MM.1S (cell line): ENCODE measurements around the gene HRAS.

Experiments used
- DNase-seq: peaks from one replicate; pipeline ENCODE4 v3.0.0-alpha.2; 2015
- H2AFZ ChIP-seq: fragments of 300-600 bp; sonication (generic); 2 replicates; pipeline ENCODE4 v1.6.0; 2016; ENCODE audit warnings: antibody characterized with exemption, low read length
- H3F3A ChIP-seq: fragments of 300-600 bp; sonication (generic); 2 replicates; pipeline ENCODE4 v1.6.1; 2016; ENCODE audit warnings: mild to moderate bottlenecking, antibody characterized with exemption, low read length, moderate library complexity, mixed read lengths; ENCODE audit not compliant: insufficient read depth
- H3K27ac ChIP-seq: fragments of 300-600 bp; sonication (generic); 2 replicates; pipeline ENCODE4 v1.5.1; 2016; ENCODE audit warnings: mild to moderate bottlenecking, low read length
- H3K27me3 ChIP-seq: fragments of 300-600 bp; sonication (generic); replicated peaks from 2 replicates; pipeline ENCODE4 v1.6.0; 2016; ENCODE audit warnings: low read length; ENCODE audit not compliant: insufficient read depth
- H3K36me3 ChIP-seq: fragments of 300-600 bp; sonication (generic); replicated peaks from 2 replicates; pipeline ENCODE4 v1.6.1; 2016; ENCODE audit warnings: mild to moderate bottlenecking, low read length, mixed read lengths; ENCODE audit not compliant: insufficient read depth
- H3K4me1 ChIP-seq: fragments of 300-600 bp; sonication (generic); 2 replicates; pipeline ENCODE4 v1.6.1; 2016; ENCODE audit warnings: low read length, mixed read lengths
- H3K4me2 ChIP-seq: fragments of 300-600 bp; sonication (generic); 2 replicates; pipeline ENCODE4 v1.6.0; 2016; ENCODE audit warnings: low read depth, low read length
- H3K4me3 ChIP-seq: fragments of 300-600 bp; sonication (generic); 2 replicates; pipeline ENCODE4 v1.5.1; 2016; ENCODE audit warnings: low read length, mixed read lengths
- H3K79me2 ChIP-seq: fragments of 300-600 bp; sonication (generic); 2 replicates; pipeline ENCODE4 v1.6.1; 2016; ENCODE audit warnings: mixed run types, low read length, mixed read lengths
- H3K9ac ChIP-seq: fragments of 300-600 bp; sonication (generic); 2 replicates; pipeline ENCODE4 v1.6.1; 2016; ENCODE audit warnings: low read length, mixed read lengths
- H3K9me2 ChIP-seq: fragments of 300-600 bp; sonication (generic); replicated peaks from 2 replicates; pipeline ENCODE4 v1.6.1; 2016; ENCODE audit warnings: mild to moderate bottlenecking, low read length, mixed read lengths; ENCODE audit not compliant: insufficient read depth
- H3K9me3 ChIP-seq: fragments of 300-600 bp; sonication (generic); replicated peaks from 2 replicates; pipeline ENCODE4 v1.6.1; 2016; ENCODE audit warnings: mild to moderate bottlenecking, low read length, mixed read lengths; ENCODE audit not compliant: insufficient read depth
- H4K20me1 ChIP-seq: fragments of 300-600 bp; sonication (generic); 2 replicates; pipeline ENCODE4 v1.6.1; 2016; ENCODE audit warnings: mild to moderate bottlenecking, low read length, moderate library complexity, mixed read lengths; ENCODE audit not compliant: insufficient read depth
- CTCF ChIP-seq: fragments of 300-600 bp; sonication (generic); IDR thresholded peaks from 2 replicates; pipeline ENCODE4 v1.5.1; 2016; ENCODE audit warnings: antibody characterized with exemption, low read length, mixed read lengths
- EZH2 ChIP-seq: fragments of 300-600 bp; sonication (generic); optimal IDR thresholded peaks from 2 replicates; pipeline ENCODE3; 2017; ENCODE audit warnings: low read depth, mild to moderate bottlenecking, antibody characterized with exemption, low read length, mixed read lengths
- EZH2phosphoT487 ChIP-seq: fragments of 300-600 bp; sonication (generic); IDR thresholded peaks from 2 replicates; pipeline ENCODE4 v1.6.1; 2018; ENCODE audit warnings: antibody characterized with exemption, low read length

HRAS gene

GRCh38 chr11:555227-555779 lies 19.9 kb upstream of the HRAS start:
- Histone ChIP-seq H3K4me1 (peaks cover 6% of the 10 kb centered on the region), H4K20me1 (no peaks in the 10 kb centered on the region), H3K27me3 (peaks cover 28% of the 10 kb centered on the region), H2AFZ (peak overlapping the region; percentile 78; the same call in 1 of the 2 replicates), H3K4me2 (peak overlapping the region; percentile 87), H3K27ac (no peak overlapping the region), H3F3A (no peaks in the 10 kb centered on the region), H3K36me3 (no peaks in the 10 kb centered on the region), H3K9me2 (no peaks in the 10 kb centered on the region), H3K4me3 (peak overlapping the region; percentile 57), H3K9me3 (no peaks in the 10 kb centered on the region), H3K79me2 (no peaks in the 10 kb centered on the region), H3K9ac (no peak overlapping the region)
- TF ChIP-seq EZH2phosphoT487 = no peak
- TF ChIP-seq EZH2 = no peak
- TF ChIP-seq CTCF = no peak
- DNase-seq = no peak

GRCh38 chr11:554428-555226 lies 19.3 kb upstream of the HRAS start:
- Histone ChIP-seq H3K4me3 (peak overlapping the region; percentile 62), H3K36me3 (no peaks in the 10 kb centered on the region), H3K9me3 (no peaks in the 10 kb centered on the region), H3K4me1 (no peaks in the 10 kb centered on the region), H3K9me2 (no peaks in the 10 kb centered on the region), H3K27me3 (peaks cover 28% of the 10 kb centered on the region), H3K4me2 (peak overlapping the region; percentile 99), H3K27ac (no peak overlapping the region), H2AFZ (peak overlapping the region; percentile 87), H3F3A (no peaks in the 10 kb centered on the region), H3K79me2 (no peaks in the 10 kb centered on the region), H4K20me1 (no peaks in the 10 kb centered on the region), H3K9ac (peak overlapping the region; percentile 62; the same call in 1 of the 2 replicates)
- peak; percentile 86 for DNase-seq
- peak; percentile 51 for TF ChIP-seq CTCF
- no peak for TF ChIP-seq EZH2
- TF ChIP-seq EZH2phosphoT487 = no peak

- Histone ChIP-seq H4K20me1 (no peaks in the 10 kb centered on the region), H3K9me3 (no peaks in the 10 kb centered on the region), H3K4me3 (no peak overlapping the region), H2AFZ (peak overlapping the region; percentile 87; the same call in 1 of the 2 replicates), H3K36me3 (no peaks in the 10 kb centered on the region), H3K4me1 (no peaks in the 10 kb centered on the region), H3K9me2 (no peaks in the 10 kb centered on the region), H3K27me3 (peaks cover 30% of the 10 kb centered on the region), H3K27ac (no peak overlapping the region), H3K9ac (peak overlapping the region; percentile 62; the same call in 1 of the 2 replicates), H3K79me2 (no peaks in the 10 kb centered on the region), H3K4me2 (peak overlapping the region; percentile 99), H3F3A (no peaks in the 10 kb centered on the region)
- TF ChIP-seq CTCF (no peak), EZH2phosphoT487 (no peak), EZH2 (no peak)
- DNase-seq = no peak
These were observed 18.6 kb upstream of the HRAS start for GRCh38 chr11:553988-554340.
